ENCODE measurements around the gene UBE2A.

The UBE2A gene

GRCh38 chrX:119574394-119575266, at the start of gene UBE2A:
Gene UBE2A (plus strand): TSS chrX:119574563. CDS start chrX:119574712, 149 bp downstream.
- peak; percentile 89 for DNase-seq (ENCODE audit: low spot score)

- no peak for DNase-seq (ENCODE audit: low spot score)
Measured at GRCh38 chrX:119529345-119530276, 44.8 kb upstream of the UBE2A start.

- DNase-seq (ENCODE audit: low spot score): no peak
Measured at GRCh38 chrX:119537487-119537886, 36.9 kb upstream of the UBE2A start.

GRCh38 chrX:119539872-119540271, 34.5 kb upstream of the UBE2A start:
- no peak for DNase-seq (ENCODE audit: low spot score)

GRCh38 chrX:119541188-119541587, 33.2 kb upstream of the UBE2A start:
- no peak for DNase-seq (ENCODE audit: low spot score)

GRCh38 chrX:119549327-119550016, 24.9 kb upstream of the UBE2A start:
- no peak for DNase-seq (ENCODE audit: low spot score)

- DNase-seq (ENCODE audit: low spot score): no peak
Measured at GRCh38 chrX:119552508-119552907, 21.9 kb upstream of the UBE2A start.

GRCh38 chrX:119565107-119565663, 9.2 kb upstream of the UBE2A start, which contains the start of gene STEEP1:
Gene STEEP1 (minus strand): TSS chrX:119565409. CDS start chrX:119565355, 54 bp downstream.
- peak; percentile 85 for DNase-seq (ENCODE audit: low spot score)

GRCh38 chrX:119570351-119570835, 4.0 kb upstream of the UBE2A start:
- DNase-seq (ENCODE audit: low spot score): no peak

- DNase-seq (ENCODE audit: low spot score): no peak
Measured at GRCh38 chrX:119573222-119573621, 1.1 kb upstream of the UBE2A start.

GRCh38 chrX:119573840-119574393, 446 bp upstream of the UBE2A start:
- DNase-seq (ENCODE audit: low spot score): peak; percentile 46

GRCh38 chrX:119579414-119579813, 5.1 kb downstream of the UBE2A start:
- no peak for DNase-seq (ENCODE audit: low spot score)

- no peak for DNase-seq (ENCODE audit: low spot score)
Measured at GRCh38 chrX:119583431-119584059, 9.2 kb downstream of the UBE2A start.

- DNase-seq (ENCODE audit: low spot score): no peak
Measured at GRCh38 chrX:119589810-119590209, 15.4 kb downstream of the UBE2A start.

- DNase-seq (ENCODE audit: low spot score): no peak
Measured at GRCh38 chrX:119602701-119603255, 28.4 kb downstream of the UBE2A start.

- DNase-seq (ENCODE audit: low spot score): no peak
Measured at GRCh38 chrX:119604766-119605463, 30.6 kb downstream of the UBE2A start.

GRCh38 chrX:119605464-119606279, 31.3 kb downstream of the UBE2A start:
- DNase-seq (ENCODE audit: low spot score): peak; percentile 62

- DNase-seq (ENCODE audit: low spot score): peak; percentile 85
Measured at GRCh38 chrX:119606280-119607017, 32.1 kb downstream of the UBE2A start, which contains the start of gene NKRF. Gene NKRF (minus strand): TSS chrX:119606424.
